A549 (cell line): Measurements from ENCODE around the gene GLRX3. TPM values are rescaled to one million over a fixed set of nuclear protein-coding genes. Genes with fewer than 3 reads are reported as not detected.

Experiments
- ATAC-seq, 2 experiments: fragments of 200-7000 bp in 1 of 2; fragments of >200 bp in 1 of 2; cut with Nextera tagmentation in 1 of 2; cut with Tn5 transposase in 1 of 2; 3 replicates each; pipeline versions ENCODE4 v1.8.0 to v1.9.1; 2018 to 2020; ENCODE audit warnings: mild to moderate bottlenecking in 1 of 2, moderate library complexity in 1 of 2
- CTCF ChIA-PET: fragments of 300-600 bp; sonication (Branson Sonifier 250); formaldehyde crosslinking; extraction: SDS; loops from one replicate; lab custom pipeline; 2021; ENCODE audit warnings: antibody characterized with exemption, inconsistent platforms; lab: Yijun Ruan, JAX
- POLR2A ChIA-PET: fragments of 350-600 bp; formaldehyde crosslinking; extraction: SDS; loops from one replicate; lab custom pipeline; 2021; ENCODE audit warnings: antibody characterized with exemption, inconsistent platforms; lab: Yijun Ruan, JAX
- DNase-seq, 2 experiments: peaks; one replicate each; pipeline versions ENCODE4 v3.0.0 to v3.0.0-alpha.2; 2011 to 2016; ENCODE audit warnings: low read depth in 1 of 2, low spot score in 1 of 2
- FAIRE-seq: peaks from 2 replicates; lab custom pipeline; 2011; peaks lifted over from hg19 to GRCh38; lab: Jason Lieb, UNC
- H3K27ac ChIP-seq, 2 experiments: fragments of >200 bp; sonication (Bioruptor Twin); formaldehyde crosslinking; 3 replicates each; pipeline ENCODE4 v1.5.1; 2016 to 2017
- H3K4me1 ChIP-seq: fragments of >200 bp; sonication (Bioruptor Twin); formaldehyde crosslinking; 3 replicates; pipeline ENCODE4 v1.6.1; 2016
- H3K4me2 ChIP-seq: fragments of >200 bp; sonication (Bioruptor Twin); formaldehyde crosslinking; 3 replicates; pipeline ENCODE4 v1.6.1; 2016
- H3K4me3 ChIP-seq: fragments of >200 bp; sonication (Bioruptor Twin); formaldehyde crosslinking; 3 replicates; pipeline ENCODE4 v1.5.1; 2016
- H3K9me3 ChIP-seq: fragments of >200 bp; sonication (Bioruptor Twin); formaldehyde crosslinking; 3 replicates; pipeline ENCODE4 v1.6.1; 2016
- CBX8 ChIP-seq: fragments of 200-600 bp; sonication (generic); IDR thresholded peaks from 2 replicates; pipeline ENCODE4 v1.6.1; 2016
- CHD4 ChIP-seq: fragments of 200-600 bp; sonication (generic); IDR thresholded peaks from 2 replicates; pipeline ENCODE4 v1.6.1; 2016; ENCODE audit warnings: antibody characterized with exemption, mild to moderate bottlenecking, borderline replicate concordance
- E2F6 ChIP-seq: IDR thresholded peaks from 2 replicates; pipeline ENCODE4 v1.6.1; 2012; ENCODE audit warnings: low read depth, borderline replicate concordance
- FOXS1 ChIP-seq: fragments of 250-450 bp; sonication (Bioruptor Pico); IDR thresholded peaks from 2 replicates; pipeline ENCODE4 v1.5.0; 2020; ENCODE audit warnings: mild to moderate bottlenecking, moderate library complexity
- GATA3 ChIP-seq: IDR thresholded peaks from 2 replicates; pipeline ENCODE4 v1.6.1; 2012; ENCODE audit warnings: borderline replicate concordance
- HMGXB4 ChIP-seq: fragments of 250-450 bp; sonication (Bioruptor Pico); IDR thresholded peaks from 2 replicates; pipeline ENCODE4 v1.5.0; 2021; ENCODE audit warnings: mild to moderate bottlenecking, moderate library complexity, borderline replicate concordance
- JUN ChIP-seq, 2 experiments: fragments of >200 bp; sonication (Bioruptor Twin); formaldehyde crosslinking; IDR thresholded peaks; 2 replicates in 1 of 2; 3 replicates in 1 of 2; pipeline ENCODE4 v1.6.1; 2016 to 2017
- MAFK ChIP-seq: fragments of 450-650 bp; IDR thresholded peaks from 2 replicates; pipeline ENCODE4 v1.6.1; 2014; ENCODE audit not compliant: partially characterized antibody
- MAX ChIP-seq: IDR thresholded peaks from 2 replicates; pipeline ENCODE4 v1.6.1; 2012
- MAZ ChIP-seq: fragments of 150-350 bp; IDR thresholded peaks from 2 replicates; pipeline ENCODE4 v1.6.1; 2014; ENCODE audit warnings: antibody characterized with exemption, low read depth, low read length, borderline replicate concordance
- MYC ChIP-seq: IDR thresholded peaks from 2 replicates; pipeline ENCODE4 v1.6.1; 2012; ENCODE audit warnings: mild to moderate bottlenecking, inconsistent platforms, low read length, improper control_type of control experiment, borderline replicate concordance
- RAD21 ChIP-seq, 2 experiments: fragments of >200 bp in 1 of 2; sonication (Bioruptor Twin) in 1 of 2; formaldehyde crosslinking in 1 of 2; IDR thresholded peaks in 1 of 2; conservative IDR thresholded peaks in 1 of 2; 2 replicates in 1 of 2; 3 replicates in 1 of 2; pipeline ENCODE4 v1.6.1; 2012 to 2018; ENCODE audit warnings: inconsistent platforms in 1 of 2
- SMC3 ChIP-seq: fragments of >200 bp; sonication (Bioruptor Twin); formaldehyde crosslinking; IDR thresholded peaks from 3 replicates; pipeline ENCODE4 v1.6.1; 2018; ENCODE audit warnings: inconsistent platforms
- TP53 ChIP-seq: fragments of 250-450 bp; sonication (Bioruptor Pico); IDR thresholded peaks from 2 replicates; pipeline ENCODE4 v1.5.0; 2021; ENCODE audit warnings: mild to moderate bottlenecking, moderate library complexity
- ZC3H11A ChIP-seq: fragments of 450-650 bp; IDR thresholded peaks from 2 replicates; pipeline ENCODE4 v1.6.1; 2014; ENCODE audit warnings: antibody characterized with exemption, mild to moderate bottlenecking
- ZNF302 ChIP-seq: fragments of 250-450 bp; sonication (Bioruptor Pico); IDR thresholded peaks from 2 replicates; pipeline ENCODE4 v1.9.0; 2021; ENCODE audit warnings: inconsistent platforms, mild to moderate bottlenecking, moderate library complexity
- ZSCAN20 ChIP-seq: fragments of 250-450 bp; sonication (Bioruptor Pico); IDR thresholded peaks from 2 replicates; pipeline ENCODE4 v1.8.0; 2022; ENCODE audit warnings: mild to moderate bottlenecking, moderate library complexity
- WGBS: methylation state at CpG from one replicate; pipeline ENCODE4 v1.1.6; 2017; ENCODE audit errors: missing lambda C conversion rate; 5-methylcytosine and 5-hydroxymethylcytosine counted together
- polyA plus RNA-seq, 4 experiments: library from polyadenylated mRNA; depleted of rRNA in 3 of 4; stranded (reverse); fragments of >200 nt; fragmentation: RNase III in 1 of 4; extraction: RNeasy Plus Mini Kit Qiagen cat#74134 plus additional on column Dnase treatment in 1 of 4; gene quantifications; 2 replicates in 3 of 4; 3 replicates in 1 of 4; pipeline ENCODE4 v1.2.3, GENCODE V29; 2011 to 2017
- TF ChIP-seq, protein P1 (sequence below): fragments of >200 bp; sonication (Bioruptor Twin); formaldehyde crosslinking; IDR thresholded peaks from 2 replicates; pipeline ENCODE4 v1.6.1; 2016
- TF ChIP-seq, protein P2 (sequence below): fragments of >200 bp; sonication (Bioruptor Twin); formaldehyde crosslinking; IDR thresholded peaks from 3 replicates; pipeline ENCODE4 v1.5.1; 2016

The GLRX3 gene
- polyA plus RNA-seq, 2 of the 4 experiments (the other 2 are of a cell fraction) = 153 to 219 TPM

GRCh38 chr10:130188195-130189175 lies 52.3 kb downstream of the GLRX3 start:
- no peak for DNase-seq
- no peak overlapping the region for H3K27ac ChIP-seq
- H3K4me2 ChIP-seq = no peak overlapping the region
- 91% methylated on average over 19 of the region's 28 CpGs for WGBS
- no peak for FAIRE-seq
- H3K4me1 ChIP-seq = no peaks in the 10 kb centered on the region
- peak in 1 of 2 experiments; percentile 27; a peak in 1 of 6 replicates for ATAC-seq
- no peaks in the 10 kb centered on the region for H3K9me3 ChIP-seq
- ChIA-PET CTCF (interaction anchor here (0.7 to 4.0 kb wide), 9 partner anchors 9 to 1600 kb away, joined by 3 to 37 read pairs (median 7); partner anchors contain the start of gene C10orf143), POLR2A (interaction anchor here (1.3 kb wide), 1 partner anchor 78 kb away, joined by 3 read pairs; the partner anchor contains the start of gene C10orf143)
- no peak for TF ChIP-seq ZSCAN20 (CRISPR knock-in tag)
- H3K4me3 ChIP-seq = no peak overlapping the region

- ATAC-seq (peak; percentile 12 to 21; a peak in 4 of 6 replicates), DNase-seq (no peak), FAIRE-seq (no peak)
- no peak overlapping the region for H3K4me3 ChIP-seq
- TF ChIP-seq CHD4 (no peak), SMC3 (no peak), JUN (IDR thresholded peaks at IDR 0.05) (no peak), GATA3 (no peak), TP53 (no peak), ZSCAN20 (CRISPR knock-in tag) (no peak), MAFK (no peak), HMGXB4 (CRISPR knock-in tag) (no peak), MAZ (no peak), CBX8 (no peak), ZC3H11A (no peak), FOXS1 (CRISPR knock-in tag) (no peak), ZNF302 (CRISPR knock-in tag) (no peak), E2F6 (no peak)
- TF ChIP-seq, protein P1, sequence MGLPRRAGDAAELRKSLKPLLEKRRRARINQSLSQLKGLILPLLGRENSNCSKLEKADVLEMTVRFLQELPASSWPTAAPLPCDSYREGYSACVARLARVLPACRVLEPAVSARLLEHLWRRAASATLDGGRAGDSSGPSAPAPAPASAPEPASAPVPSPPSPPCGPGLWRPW = no peak
- H3K9me3 ChIP-seq = no peaks in the 10 kb centered on the region
- H3K4me2 ChIP-seq = no peak overlapping the region
- no peaks in the 10 kb centered on the region for H3K4me1 ChIP-seq
- WGBS = 96% methylated on average over 10 of the region's 25 CpGs
- ChIA-PET POLR2A (interaction anchor here (1.3 kb wide), 1 partner anchor 79 kb away, joined by 3 read pairs; the partner anchor contains the start of gene C10orf143), CTCF (interaction anchor here (0.5 to 4.0 kb wide), 19 partner anchors 10 to 1685 kb away, joined by 3 to 37 read pairs (median 5); partner anchors contain the start of gene C10orf143)
- no peak overlapping the region for H3K27ac ChIP-seq
Observed at GRCh38 chr10:130189608-130190054, 53.4 kb downstream of the GLRX3 start.

DNA sequence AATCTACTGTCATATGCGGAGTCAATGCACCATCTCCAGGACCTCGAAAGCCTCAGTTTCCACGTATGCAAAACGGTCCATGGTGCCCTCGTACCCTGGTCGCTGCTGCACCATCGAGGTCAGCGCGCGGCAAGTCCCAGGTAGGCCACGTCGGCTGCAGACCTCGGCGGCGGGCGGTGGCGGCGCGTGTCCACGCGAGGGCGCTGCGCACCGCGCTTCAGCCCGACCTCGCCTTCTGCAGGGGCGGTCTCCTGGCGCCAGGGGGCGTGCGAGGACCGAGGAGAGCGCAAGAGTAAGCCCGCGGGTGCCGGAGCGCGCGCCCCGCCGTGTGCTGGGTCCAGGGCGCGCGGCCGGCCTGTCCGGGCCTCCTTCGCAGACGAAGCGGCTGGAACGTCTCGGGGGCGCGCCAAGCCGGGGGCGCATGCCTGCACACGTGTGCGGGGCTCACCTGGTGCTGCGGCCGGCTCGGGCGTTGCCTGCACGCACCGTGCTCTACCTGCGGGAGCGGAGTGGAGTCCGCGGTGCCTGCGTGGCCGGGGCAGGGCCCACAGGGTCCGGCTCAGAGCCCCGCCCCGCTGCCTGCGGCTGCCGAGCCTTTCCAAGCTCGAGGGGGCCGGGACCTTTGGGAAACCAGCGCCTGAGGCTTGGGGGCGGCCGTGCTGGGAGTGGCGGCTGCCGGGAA lies 54.0 kb downstream of the GLRX3 start:
- no peak for FAIRE-seq
- peak; percentile 71 to 84 for DNase-seq
- H3K4me3 ChIP-seq = peak overlapping the region; percentile 52
- 5% methylated on average over 47 of the region's 81 CpGs for WGBS
- peak; percentile 82 to 93 for TF ChIP-seq RAD21 (conservative IDR thresholded peaks at IDR 0.05 in 1 of 2, IDR thresholded peaks at IDR 0.05 in 1 of 2)
- no peak for TF ChIP-seq TP53
- TF ChIP-seq MYC = peak; percentile 31; the same call in 1 of the 2 replicates
- TF ChIP-seq MAX = peak; percentile 83
- TF ChIP-seq E2F6 = 0 out of 2 replicates have a peak, but pooled peaks have one; percentile 31
- TF ChIP-seq JUN (IDR thresholded peaks at IDR 0.05) = peak; percentile 44 to 60; a peak in 4 of 5 replicates
- TF ChIP-seq ZC3H11A = no peak
- peak; percentile 93 for TF ChIP-seq SMC3
- TF ChIP-seq, protein P2, sequence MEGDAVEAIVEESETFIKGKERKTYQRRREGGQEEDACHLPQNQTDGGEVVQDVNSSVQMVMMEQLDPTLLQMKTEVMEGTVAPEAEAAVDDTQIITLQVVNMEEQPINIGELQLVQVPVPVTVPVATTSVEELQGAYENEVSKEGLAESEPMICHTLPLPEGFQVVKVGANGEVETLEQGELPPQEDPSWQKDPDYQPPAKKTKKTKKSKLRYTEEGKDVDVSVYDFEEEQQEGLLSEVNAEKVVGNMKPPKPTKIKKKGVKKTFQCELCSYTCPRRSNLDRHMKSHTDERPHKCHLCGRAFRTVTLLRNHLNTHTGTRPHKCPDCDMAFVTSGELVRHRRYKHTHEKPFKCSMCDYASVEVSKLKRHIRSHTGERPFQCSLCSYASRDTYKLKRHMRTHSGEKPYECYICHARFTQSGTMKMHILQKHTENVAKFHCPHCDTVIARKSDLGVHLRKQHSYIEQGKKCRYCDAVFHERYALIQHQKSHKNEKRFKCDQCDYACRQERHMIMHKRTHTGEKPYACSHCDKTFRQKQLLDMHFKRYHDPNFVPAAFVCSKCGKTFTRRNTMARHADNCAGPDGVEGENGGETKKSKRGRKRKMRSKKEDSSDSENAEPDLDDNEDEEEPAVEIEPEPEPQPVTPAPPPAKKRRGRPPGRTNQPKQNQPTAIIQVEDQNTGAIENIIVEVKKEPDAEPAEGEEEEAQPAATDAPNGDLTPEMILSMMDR = peak; percentile 99
- POLR2A ChIA-PET = no interaction called here
- CTCF ChIA-PET = interaction anchor here (0.6 to 4.0 kb wide), 27 partner anchors 8 to 1684 kb away, joined by 3 to 37 read pairs (median 4); partner anchors contain the start of gene C10orf143
- no peaks in the 10 kb centered on the region for H3K9me3 ChIP-seq
- peak overlapping the region; percentile 66 to 89 for H3K27ac ChIP-seq
- peak overlapping the region; percentile 87 for H3K4me2 ChIP-seq
- no peaks in the 10 kb centered on the region for H3K4me1 ChIP-seq
- peak; percentile 74 to 90 for ATAC-seq
